Raji (cell line): ENCODE measurements around the gene CIB2.

ENCODE experiments used
- POLR2A ChIP-seq: IDR thresholded peaks from 2 replicates; pipeline ENCODE4 v1.6.1; 2011; ENCODE audit warnings: low read depth, low read length, control low read depth; ENCODE audit not compliant: insufficient read depth

CIB2 gene

GRCh38 chr15:78156653-78157052, 25.4 kb upstream of the CIB2 start:
- TF ChIP-seq POLR2A = no peak

- no peak for TF ChIP-seq POLR2A
Observed at GRCh38 chr15:78155355-78155939, 24.2 kb upstream of the CIB2 start.

GRCh38 chr15:78154955-78155354, 23.7 kb upstream of the CIB2 start:
- no peak for TF ChIP-seq POLR2A

- TF ChIP-seq POLR2A = no peak
Observed at GRCh38 chr15:78149805-78150751, 18.8 kb upstream of the CIB2 start.

- peak; percentile 96 for TF ChIP-seq POLR2A
Observed at GRCh38 chr15:78149068-78149804, 18.0 kb upstream of the CIB2 start, which contains the start of gene IDH3A. Gene IDH3A (plus strand): TSS chr15:78149362. CDS start chr15:78149404, 42 bp downstream.

- no peak for TF ChIP-seq POLR2A
Observed at GRCh38 chr15:78148392-78149067, 17.3 kb upstream of the CIB2 start.

- TF ChIP-seq POLR2A = no peak
Observed at GRCh38 chr15:78147566-78147965, 16.3 kb upstream of the CIB2 start.

- no peak for TF ChIP-seq POLR2A
Observed at GRCh38 chr15:78146425-78147154, 15.3 kb upstream of the CIB2 start.

- TF ChIP-seq POLR2A = no peak
Observed at GRCh38 chr15:78142332-78142731, 11.1 kb upstream of the CIB2 start.

GRCh38 chr15:78140292-78140691, 9.0 kb upstream of the CIB2 start:
- no peak for TF ChIP-seq POLR2A

- TF ChIP-seq POLR2A = no peak
Observed at GRCh38 chr15:78139578-78139977, 8.3 kb upstream of the CIB2 start.

GRCh38 chr15:78133801-78134200, 2.6 kb upstream of the CIB2 start:
- TF ChIP-seq POLR2A = no peak

GRCh38 chr15:78130466-78131294, 565 bp downstream of the CIB2 start:
- no peak for TF ChIP-seq POLR2A
